Transverse colon (tissue), 4 donors: ENCODE results near the gene TSPAN9. TPM values are rescaled to one million over a fixed set of nuclear protein-coding genes. Genes with fewer than 3 reads are reported as not detected.

ENCODE experiments used
- DNase-seq: peaks from one replicate; pipeline ENCODE4 v3.0.0-alpha.2; 2019
- H3K27ac ChIP-seq, 4 donors: fragments of 200-600 bp; sonication (generic); 2 replicates each; pipeline ENCODE4 v1.5.1; 2016 to 2018; ENCODE audit warnings: inconsistent platforms in 4 of 4
- H3K27me3 ChIP-seq: fragments of 200-600 bp; sonication (generic); 2 replicates; pipeline ENCODE4 v1.5.1; 2017; ENCODE audit warnings: inconsistent platforms
- H3K36me3 ChIP-seq, 4 donors: fragments of 200-600 bp; sonication (generic); 2 replicates each; pipeline ENCODE4 v1.5.1; 2017 to 2019; ENCODE audit warnings: inconsistent platforms in 4 of 4
- H3K4me1 ChIP-seq, 4 donors: fragments of 200-600 bp; sonication (generic); 2 replicates each; pipeline ENCODE4 v1.5.1; 2017 to 2020; ENCODE audit warnings: inconsistent platforms in 4 of 4
- H3K4me3 ChIP-seq, 4 donors: fragments of 200-600 bp; sonication (generic); 1 replicate in 1 of 4; 2 replicates in 3 of 4; pipeline versions ENCODE4 v1.5.1 to v1.6.1; 2017 to 2019; ENCODE audit warnings: inconsistent platforms in 4 of 4
- H3K9me3 ChIP-seq, 2 donors: fragments of 200-600 bp; sonication (generic); 2 replicates each; pipeline ENCODE4 v1.5.1; 2017 to 2019; ENCODE audit warnings: inconsistent platforms in 2 of 2
- CTCF ChIP-seq, 5 experiments: fragments of 200-600 bp in 3 of 5; fragments of 450-650 bp in 2 of 5; sonication (generic) in 3 of 5; IDR thresholded peaks; 1 replicate in 2 of 5; 2 replicates in 3 of 5; pipeline ENCODE4 v1.5.1; 2016 to 2017; ENCODE audit warnings: antibody characterized with exemption in 5 of 5, inconsistent platforms in 3 of 5, mild to moderate bottlenecking in 2 of 5, moderate library complexity in 1 of 5
- EP300 ChIP-seq: sonication (generic); formaldehyde crosslinking; IDR thresholded peaks from one replicate; pipeline ENCODE4 v1.6.1; 2017; ENCODE audit warnings: antibody characterized with exemption, low read depth
- POLR2A ChIP-seq: fragments of 450-650 bp; IDR thresholded peaks from one replicate; pipeline ENCODE4 v1.6.1; 2016; ENCODE audit warnings: antibody characterized with exemption, mild to moderate bottlenecking, moderate library complexity
- POLR2AphosphoS5 ChIP-seq, 3 donors: sonication (generic); formaldehyde crosslinking; IDR thresholded peaks; one replicate each; pipeline ENCODE4 v1.6.1; 2016; ENCODE audit warnings: antibody characterized with exemption in 3 of 3
- WGBS, 2 donors: methylation state at CpG; one replicate each; pipeline ENCODE4 v1.1.5; 2018; ENCODE audit warnings: low coverage in 1 of 2; 5-methylcytosine and 5-hydroxymethylcytosine counted together
- in situ Hi-C, 4 donors: fragments of 200-750 bp; cut with MboI; loops; one replicate each; pipeline versions ENCODE4 v1.15.0 to v1.15.1; 2017; ENCODE audit warnings: low sequenced_read_pairs in 3 of 4, low pct_ligation_motif_present in 1 of 4, low pct_unique_long_range_greater_than_20kb in 1 of 4
- intact Hi-C: fragments of 100-400 bp; cut with DNase I; formaldehyde crosslinking; loops from one replicate; pipeline ENCODE4 v1.15.1; 2023; ENCODE audit warnings: low total_unique reads
- total RNA-seq, 4 donors: library from RNA; depleted of rRNA; stranded (reverse); fragments of >200 nt; gene quantifications; one replicate each; pipeline ENCODE4 v1.1.0, GENCODE V29; 2016

The TSPAN9 gene
- total RNA-seq, 4 donors from 2014 or later = 4.2 to 9.3 (median 6.1) TPM

- H3K27me3 ChIP-seq = peaks cover 8% of the 10 kb centered on the region
- no peaks in the 10 kb centered on the region for H3K9me3 ChIP-seq
- peak overlapping the region; percentile 24 to 81 (median 73) for H3K27ac ChIP-seq
- TF ChIP-seq POLR2A = peak; percentile 16
- peak; percentile 89 to 97 (median 94) for TF ChIP-seq CTCF (IDR thresholded peaks at IDR 0.05)
- no peak for TF ChIP-seq EP300
- TF ChIP-seq POLR2AphosphoS5 (IDR thresholded peaks at IDR 0.05) = peak; percentile 21 to 51 (median 29)
- peak; percentile 90 for DNase-seq
- intact Hi-C loops (loop anchor here (2.0 to 10.0 kb wide), 2 partner anchors 475 to 505 kb away; no protein-coding TSS in a partner anchor), in situ Hi-C loops (loop anchor here (10.0 to 25.0 kb wide), 3 partner anchors 487 to 505 kb away; no protein-coding TSS in a partner anchor)
- H3K36me3 ChIP-seq = no peaks in the 10 kb centered on the region
- peaks cover 0 to 11% (median 7%) of the 10 kb centered on the region in 4 donors for H3K4me1 ChIP-seq
- WGBS, 2 donors = 0 to 1% methylated on average over 2 to 31 of the region's 32 CpGs
- peak overlapping the region in 3 of 4 donors; percentile 0 to 36 (median 10) for H3K4me3 ChIP-seq
These were observed 223.0 kb downstream of the TSPAN9 start for GRCh38 chr12:3299929-3300832.

- Histone ChIP-seq H3K9me3 (no peaks in the 10 kb centered on the region), H3K36me3 (no peaks in the 10 kb centered on the region), H3K27me3 (peaks cover 8% of the 10 kb centered on the region), H3K4me1 (peaks cover 0 to 11% (median 7%) of the 10 kb centered on the region in 4 donors), H3K4me3 (no peak overlapping the region), H3K27ac (no peak overlapping the region)
- TF ChIP-seq EP300 = no peak
- no peak for TF ChIP-seq POLR2A
- no peak for TF ChIP-seq CTCF (IDR thresholded peaks at IDR 0.05)
- TF ChIP-seq POLR2AphosphoS5 (IDR thresholded peaks at IDR 0.05) = no peak
- intact Hi-C loops = loop anchor here (2.0 to 10.0 kb wide), 2 partner anchors 474 to 504 kb away; no protein-coding TSS in a partner anchor
- WGBS, 2 donors = 43 to 100% methylated on average over 1 to 10 of the region's 10 CpGs
- in situ Hi-C loops = no loop called here
- DNase-seq = no peak
These were observed 223.7 kb downstream of the TSPAN9 start for GRCh38 chr12:3300833-3301401.

- no peak overlapping the region for H3K4me3 ChIP-seq
- H3K27ac ChIP-seq = no peak overlapping the region
- in situ Hi-C loops = no loop called here
- WGBS, 2 donors = 73 to 85% methylated on average over 7 to 16 of the region's 16 CpGs
- H3K4me1 ChIP-seq = peaks cover 0 to 11% (median 7%) of the 10 kb centered on the region in 4 donors
- DNase-seq = no peak
- TF ChIP-seq EP300 = no peak
- no peak for TF ChIP-seq CTCF (IDR thresholded peaks at IDR 0.05)
- no peak for TF ChIP-seq POLR2AphosphoS5 (IDR thresholded peaks at IDR 0.05)
- no peak for TF ChIP-seq POLR2A
- intact Hi-C loops = loop anchor here (10.0 kb wide), 1 partner anchor 472 kb away; no protein-coding TSS in a partner anchor
- peaks cover 8% of the 10 kb centered on the region for H3K27me3 ChIP-seq
- no peaks in the 10 kb centered on the region for H3K9me3 ChIP-seq
- no peaks in the 10 kb centered on the region for H3K36me3 ChIP-seq
These were observed 225.3 kb downstream of the TSPAN9 start for GRCh38 chr12:3302401-3303041.
